Glutamatergic neuron (in vitro differentiated cells): ENCODE results near the gene DCXR. TPM values are rescaled to one million over a fixed set of nuclear protein-coding genes. Genes with fewer than 3 reads are reported as not detected.
A peak's percentile ranks its signal among the peaks of the same experiment; 100 is the strongest.

Experiments
- DNase-seq: peaks from one replicate; pipeline ENCODE4 v3.0.0; 2022
- H3K27ac Mint-ChIP-seq: one replicate; pipeline ENCODE4 v1.8.0; 2020; ENCODE audit warnings: mild to moderate bottlenecking, mixed read lengths, inconsistent platforms; ENCODE audit not compliant: unreplicated experiment
- H3K27me3 Mint-ChIP-seq: one replicate; pipeline ENCODE4 v1.8.0; 2020; ENCODE audit warnings: mild to moderate bottlenecking, moderate library complexity, mixed read lengths, inconsistent platforms; ENCODE audit not compliant: unreplicated experiment
- H3K36me3 Mint-ChIP-seq: one replicate; pipeline ENCODE4 v1.8.0; 2020; ENCODE audit warnings: mild to moderate bottlenecking, mixed read lengths, inconsistent platforms; ENCODE audit not compliant: unreplicated experiment
- H3K4me1 Mint-ChIP-seq: one replicate; pipeline ENCODE4 v1.8.0; 2020; ENCODE audit warnings: mild to moderate bottlenecking, low read depth, mixed read lengths, inconsistent platforms; ENCODE audit not compliant: unreplicated experiment
- H3K4me3 Mint-ChIP-seq: one replicate; pipeline ENCODE4 v1.8.0; 2020; ENCODE audit warnings: mild to moderate bottlenecking, mixed read lengths, inconsistent platforms; ENCODE audit not compliant: unreplicated experiment
- H3K9me3 Mint-ChIP-seq: one replicate; pipeline ENCODE4 v1.8.0; 2020; ENCODE audit warnings: mild to moderate bottlenecking, moderate library complexity, mixed read lengths, inconsistent platforms; ENCODE audit not compliant: unreplicated experiment
- CTCF ChIP-seq: fragments of 200-600 bp; sonication (generic); IDR thresholded peaks from one replicate; pipeline ENCODE4 v1.5.0; 2021; ENCODE audit not compliant: partially characterized antibody, unreplicated experiment
- total RNA-seq: library from RNA; stranded (reverse); fragmentation: NEBNext Ultra II Directional; extraction: Animal tissue kit (Norgen Biotek cat#: 25700); gene quantifications from one replicate; pipeline ENCODE4 v1.2.1, GENCODE V29; 2021; ENCODE audit not compliant: unreplicated experiment

The DCXR gene
- total RNA-seq, 1 donor from 2014 or later, result 89.5 TPM

DNA sequence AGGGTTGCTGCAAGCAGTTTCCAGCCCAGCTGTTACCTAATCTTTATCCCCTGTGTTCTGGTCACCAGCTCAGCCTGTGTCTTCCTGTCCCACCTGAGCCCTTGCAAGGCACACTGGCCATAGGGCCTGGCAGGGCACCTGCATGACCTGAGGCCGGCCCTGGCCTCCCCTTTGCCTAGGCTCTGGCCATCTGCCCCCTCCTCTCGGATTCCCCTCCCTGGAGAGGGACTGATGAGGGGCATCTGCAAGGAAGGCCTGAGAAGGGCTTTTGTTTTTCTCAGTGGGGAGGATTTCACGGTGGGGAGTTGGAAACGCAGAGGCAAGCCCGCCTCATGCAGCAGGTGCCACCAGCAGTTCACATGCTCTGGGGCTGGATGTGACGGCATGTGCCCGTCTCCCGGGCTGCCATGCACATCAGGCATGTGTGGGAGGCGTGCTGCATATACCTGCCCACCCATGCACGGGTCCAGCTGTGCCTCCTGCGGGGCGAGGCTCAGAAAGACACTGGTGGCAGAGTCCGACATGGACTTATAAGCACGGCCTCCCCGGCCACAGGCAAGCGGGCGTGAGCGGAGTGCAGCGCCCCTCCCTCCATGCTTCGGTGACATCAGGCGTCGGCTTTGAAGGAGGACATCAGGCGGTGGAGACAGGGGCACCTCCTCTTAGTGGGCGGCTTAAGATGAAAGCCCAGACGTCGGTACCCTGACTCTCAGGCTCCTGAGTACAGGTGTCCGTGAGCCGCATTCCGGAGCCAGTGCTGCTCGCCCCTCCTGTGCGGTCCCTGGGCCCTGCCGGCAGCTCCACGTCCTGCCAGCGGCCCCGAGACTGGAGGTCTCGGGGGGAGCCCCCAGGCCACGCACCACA, 43.5 kb downstream of the DCXR start:
- Mint-ChIP-seq H3K4me3 (peak overlapping the region; percentile 57), H3K4me1 (peaks cover 14% of the 10 kb centered on the region), H3K36me3 (peaks cover 5% of the 10 kb centered on the region), H3K27me3 (peaks cover 5% of the 10 kb centered on the region), H3K27ac (peak overlapping the region; percentile 77), H3K9me3 (peaks cover 10% of the 10 kb centered on the region)
- TF ChIP-seq CTCF, result no peak
- DNase-seq, result peak; percentile 18

DNA sequence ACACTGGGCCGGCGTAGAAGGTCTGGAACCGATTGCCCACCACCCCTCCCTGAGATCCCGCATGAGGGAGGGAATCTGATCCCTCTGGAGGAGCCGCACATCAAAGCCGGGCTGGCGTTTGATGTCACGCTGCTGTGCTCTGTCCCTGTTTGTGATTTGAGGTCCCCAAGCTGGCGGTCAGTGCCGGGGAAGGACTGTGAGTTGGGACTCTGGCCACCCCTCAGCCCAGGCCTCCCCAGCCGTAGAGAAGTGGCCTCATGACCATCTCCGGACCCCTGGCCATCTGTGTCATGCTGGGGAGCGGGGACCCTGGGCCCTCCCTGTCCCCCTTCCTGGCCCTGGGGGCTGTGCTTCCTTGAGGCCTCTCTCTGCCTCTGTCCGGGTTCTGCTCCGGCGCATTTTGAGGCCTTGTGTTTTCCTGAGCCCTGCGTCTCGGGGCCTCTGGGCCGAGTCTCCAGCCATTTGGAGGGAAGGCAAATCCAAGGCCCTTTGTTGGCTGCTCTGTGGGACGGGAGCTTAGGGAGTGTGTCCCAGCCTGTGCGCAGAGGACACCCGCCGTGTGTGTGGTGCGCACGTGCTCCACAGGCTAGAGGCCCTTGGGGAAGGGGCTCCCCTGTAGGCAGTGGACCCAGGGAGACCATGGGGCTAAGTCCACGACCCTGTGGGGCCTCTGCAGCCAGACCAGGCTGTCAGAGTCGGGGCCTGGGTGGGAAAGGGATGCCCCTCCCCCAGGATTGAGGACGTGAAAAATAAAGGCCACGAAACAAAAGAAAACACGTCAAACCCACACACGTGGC, 45.0 kb downstream of the DCXR start:
- H3K27me3 Mint-ChIP-seq, result peaks cover 5% of the 10 kb centered on the region
- H3K36me3 Mint-ChIP-seq, result peaks cover 5% of the 10 kb centered on the region
- peaks cover 13% of the 10 kb centered on the region for H3K4me1 Mint-ChIP-seq
- H3K27ac Mint-ChIP-seq, result peak overlapping the region; percentile 62
- peaks cover 10% of the 10 kb centered on the region for H3K9me3 Mint-ChIP-seq
- no peak overlapping the region for H3K4me3 Mint-ChIP-seq
- peak; percentile 24 for DNase-seq
- no peak for TF ChIP-seq CTCF

GRCh38 chr17:81991684-81992305, 45.7 kb downstream of the DCXR start:
- Mint-ChIP-seq H3K27ac (peak overlapping the region; percentile 62), H3K9me3 (peaks cover 10% of the 10 kb centered on the region), H3K4me1 (peaks cover 13% of the 10 kb centered on the region), H3K36me3 (peaks cover 5% of the 10 kb centered on the region), H3K4me3 (no peak overlapping the region), H3K27me3 (peaks cover 3% of the 10 kb centered on the region)
- no peak for DNase-seq
- no peak for TF ChIP-seq CTCF

DNA sequence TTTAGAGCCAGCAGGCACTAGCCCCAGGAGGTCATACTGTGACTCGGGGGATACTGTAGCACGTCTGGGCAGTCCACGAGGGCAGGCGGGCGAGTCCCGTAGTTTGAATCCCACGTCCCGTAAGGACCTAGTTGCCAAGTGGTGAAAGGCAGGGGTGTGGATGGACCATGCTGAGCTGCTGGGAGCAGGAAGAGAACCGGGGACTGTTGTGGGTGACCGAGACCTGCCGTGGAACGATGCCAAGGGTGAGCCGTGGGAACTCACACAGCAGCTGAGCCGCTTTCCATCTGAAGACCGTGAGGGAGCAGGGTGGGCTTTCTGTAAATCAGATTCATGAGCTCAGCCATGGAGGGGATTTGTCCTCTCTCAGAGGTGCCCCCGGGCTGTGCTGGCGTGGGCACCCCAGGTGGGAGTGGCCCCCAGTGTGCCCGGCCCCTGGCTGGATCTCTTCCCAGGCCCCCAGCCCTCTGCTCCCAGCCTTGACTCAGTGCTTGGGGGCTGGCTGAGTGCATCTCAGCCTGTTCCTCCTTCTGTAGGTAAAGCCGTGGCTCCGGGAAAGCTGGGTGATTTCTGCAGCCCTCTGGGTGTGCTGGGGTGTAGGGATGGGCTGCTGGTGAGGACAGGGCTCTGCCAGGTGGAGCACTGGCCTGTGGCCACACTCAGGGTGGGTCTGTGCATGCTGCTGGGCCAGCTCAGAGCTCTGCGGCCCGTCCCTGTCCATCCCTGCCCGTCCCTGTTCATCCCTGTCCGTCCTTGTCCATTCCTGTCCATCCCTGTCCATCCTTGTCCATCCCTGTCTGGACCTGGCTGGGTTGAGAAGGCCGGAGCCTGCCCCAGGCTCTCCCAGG, 46.4 kb downstream of the DCXR start:
- peaks cover 10% of the 10 kb centered on the region for H3K9me3 Mint-ChIP-seq
- no peak overlapping the region for H3K4me3 Mint-ChIP-seq
- DNase-seq, result no peak
- H3K27me3 Mint-ChIP-seq, result peaks cover 3% of the 10 kb centered on the region
- peaks cover 13% of the 10 kb centered on the region for H3K4me1 Mint-ChIP-seq
- H3K27ac Mint-ChIP-seq, result peak overlapping the region; percentile 72
- no peak for TF ChIP-seq CTCF
- H3K36me3 Mint-ChIP-seq, result peaks cover 5% of the 10 kb centered on the region
